ENCODE data around the gene HSPA1A. TPM values are rescaled to one million over a fixed set of nuclear protein-coding genes. Genes with fewer than 3 reads are reported as not detected.

HSPA1A gene
- total and polyA plus RNA-seq, 9 of the 15 experiments (the other 6 are each of a cell fraction or from before 2014, with no cell fraction given): 2.2 to 273 (median 107) TPM

- peak; percentile 66 for TF ChIP-seq MAX (CRISPR knock-in tag; IDR thresholded peaks at IDR 0.05)
- TF ChIP-seq E2F6 (IDR thresholded peaks at IDR 0.05; ENCODE audit: borderline replicate concordance in 1 of 2, extremely low read depth in 1 of 2, insufficient read depth in 1 of 2, insufficient read length in 1 of 2, low read depth in 1 of 2, low read length in 1 of 2, poor library complexity in 1 of 2, severe bottlenecking in 1 of 2): peak; percentile 98 to 99
- TF ChIP-seq SREBF2 (CRISPR knock-in tag; IDR thresholded peaks at IDR 0.05): peak; percentile 98; the same call in 1 of the 2 replicates
- TF ChIP-seq ZNF134 (CRISPR knock-in tag; conservative IDR thresholded peaks at IDR 0.05): peak; percentile 48
- TF ChIP-seq SRF (CRISPR knock-in tag; IDR thresholded peaks at IDR 0.05): peak; percentile 77 to 87
- TF ChIP-seq NFYB (IDR thresholded peaks at IDR 0.05; ENCODE audit: extremely low read depth, insufficient read length): no peak
- TF ChIP-seq COPS2 (conservative IDR thresholded peaks at IDR 0.05): no peak
- peak; percentile 66; the same call in 1 of the 2 replicates for TF ChIP-seq ARID3A (IDR thresholded peaks at IDR 0.05; ENCODE audit: borderline replicate concordance, low read depth, low read length)
- peak; percentile 71 for TF ChIP-seq DDX20 (tag; IDR thresholded peaks at IDR 0.05; ENCODE audit: low read depth)
- TF ChIP-seq HDAC3 (IDR thresholded peaks at IDR 0.05; ENCODE audit: borderline replicate concordance, partially characterized antibody): no peak
- TF ChIP-seq NFIX (CRISPR knock-in tag; IDR thresholded peaks at IDR 0.05; ENCODE audit: low read depth): 0 out of 2 replicates have a peak, but pooled peaks have one; percentile 18
- TF ChIP-seq MTF1 (CRISPR knock-in tag; IDR thresholded peaks at IDR 0.05; ENCODE audit: borderline replicate concordance): peak; percentile 90
- 0 out of 2 replicates have a peak, but pooled peaks have one; percentile 19 for TF ChIP-seq LCOR (CRISPR knock-in tag; IDR thresholded peaks at IDR 0.05)
- TF ChIP-seq SP2 (IDR thresholded peaks at IDR 0.05; ENCODE audit: extremely low read depth, low read depth, low read length, poor library complexity, severe bottlenecking): no peak
- TF ChIP-seq HLTF (IDR thresholded peaks at IDR 0.05): peak; percentile 95
- peak; percentile 99 for TF ChIP-seq POLR2B (IDR thresholded peaks at IDR 0.05; ENCODE audit: low read depth, partially characterized antibody)
- peak; percentile 1 to 33; a peak in 2 of 4 replicates for TF ChIP-seq RAD21 (CRISPR knock-in tag; conservative IDR thresholded peaks at IDR 0.05 in 1 of 2, IDR thresholded peaks at IDR 0.05 in 1 of 2)
- TF ChIP-seq MECOM (CRISPR knock-in tag; IDR thresholded peaks at IDR 0.05): peak; percentile 75
- TF ChIP-seq GTF3C2 (IDR thresholded peaks at IDR 0.05; ENCODE audit: borderline replicate concordance, extremely low read depth, insufficient read length): no peak
- TF ChIP-seq EHMT2 (IDR thresholded peaks at IDR 0.05): peak; percentile 61
Observed at GRCh38 chr6:31834367-31835250, 19.3 kb downstream of the HSPA1A start (continued).
